ENCODE measurements around the gene MED9.

DNA sequence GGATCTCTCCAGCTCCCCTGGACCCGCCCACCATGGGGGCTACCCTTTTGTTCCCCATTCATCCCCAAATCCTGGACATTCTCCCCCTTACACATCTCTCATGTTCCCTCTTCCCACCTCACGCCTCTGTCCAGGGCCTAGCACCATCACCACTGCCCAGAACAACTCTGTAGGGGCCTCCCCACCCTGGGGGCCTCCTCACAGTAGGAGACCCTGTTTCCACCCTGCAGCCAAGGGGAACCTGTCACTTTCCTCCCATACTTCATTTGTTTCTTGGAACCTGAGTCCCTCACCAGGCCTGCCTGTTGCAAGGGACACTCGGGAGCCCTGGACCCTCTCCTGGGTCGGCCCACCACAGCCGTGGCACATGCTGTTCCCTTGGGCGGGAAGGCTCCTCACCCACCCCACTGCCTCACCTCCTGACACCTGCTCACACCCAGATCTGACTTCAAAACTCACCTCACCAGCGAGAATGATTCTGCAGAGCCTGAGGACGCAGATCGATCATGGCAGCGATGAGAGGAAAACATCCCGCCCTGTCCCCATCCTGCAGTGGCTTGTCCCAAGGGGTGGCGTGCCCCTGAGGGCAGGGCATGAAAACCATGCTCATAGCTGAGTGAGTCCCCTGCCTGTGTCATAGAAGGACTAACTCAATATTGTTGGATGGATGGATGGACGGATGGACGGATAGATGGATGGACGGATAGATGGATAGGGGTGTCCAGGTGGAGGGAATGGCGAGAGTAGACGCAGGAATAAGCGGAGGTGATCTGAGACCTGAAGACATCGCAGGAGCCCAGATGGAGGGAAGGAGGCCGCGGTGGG is 26.2 kb downstream of the MED9 start:
- TF ChIP-seq CTCF (conservative IDR thresholded peaks at IDR 0.05; ENCODE audit: low read length) (no peak), EZH2phosphoT487 (IDR thresholded peaks at IDR 0.05; ENCODE audit: borderline replicate concordance, low read depth, low read length) (no peak)

Data from OCI-LY7 (cell line).